Nasal cavity respiratory epithelium epithelial cell of viscerocranial mucosa (primary cell): ENCODE measurements around the gene RPL27A. TPM values are rescaled to one million over a fixed set of nuclear protein-coding genes. Genes with fewer than 3 reads are reported as not detected.

ENCODE experiments used
- total RNA-seq: library from RNA; depleted of rRNA; stranded (reverse); fragments of >200 nt; gene quantifications from 2 replicates; pipeline ENCODE4 v1.2.3, GENCODE V29; 2014

RPL27A gene
- 766 and 1,323 TPM in 2 replicates for total RNA-seq

GRCh38 chr11:8682303-8683114 is at the start of gene RPL27A, which contains the start of gene TRIM66:
TSS of gene RPL27A (plus strand) at chr11:8682792. CDS start at chr11:8682814, 22 bp downstream.
TSS of gene TRIM66 (minus strand) at chr11:8682665. CDS start at chr11:8672274, 10,391 bp downstream.

Other genes with a start within 250 kb of the RPL27A start
- 0.34 and 4.5 TPM in 2 replicates for gene STK33, start 88.6 kb upstream of the RPL27A start, total RNA-seq
- gene TRIM66, start 127 bp upstream of the RPL27A start, total RNA-seq = 7.9 and 9.0 TPM in 2 replicates
- gene AKIP1, start 228.4 kb downstream of the RPL27A start, total RNA-seq = 25.4 and 40.7 TPM in 2 replicates